Gastrocnemius medialis (tissue), 4 donors: ENCODE data around the gene SIAH3.

Experiments
- POLR2A ChIP-seq, 2 donors: fragments of 450-650 bp; IDR thresholded peaks; one replicate each; pipeline ENCODE4 v1.6.1; 2017; ENCODE audit warnings: antibody characterized with exemption in 2 of 2, mild to moderate bottlenecking in 2 of 2, moderate library complexity in 2 of 2
- TF ChIP-seq, protein P1 (sequence below), 5 experiments: fragments of 450-650 bp in 3 of 5; fragments of 200-600 bp in 2 of 5; sonication (generic) in 2 of 5; IDR thresholded peaks in 4 of 5; conservative IDR thresholded peaks in 1 of 5; 1 replicate in 4 of 5; 2 replicates in 1 of 5; pipeline ENCODE4 v1.5.1; 2016 to 2019; ENCODE audit warnings: antibody characterized with exemption in 5 of 5, mild to moderate bottlenecking in 3 of 5, moderate library complexity in 3 of 5

DNA sequence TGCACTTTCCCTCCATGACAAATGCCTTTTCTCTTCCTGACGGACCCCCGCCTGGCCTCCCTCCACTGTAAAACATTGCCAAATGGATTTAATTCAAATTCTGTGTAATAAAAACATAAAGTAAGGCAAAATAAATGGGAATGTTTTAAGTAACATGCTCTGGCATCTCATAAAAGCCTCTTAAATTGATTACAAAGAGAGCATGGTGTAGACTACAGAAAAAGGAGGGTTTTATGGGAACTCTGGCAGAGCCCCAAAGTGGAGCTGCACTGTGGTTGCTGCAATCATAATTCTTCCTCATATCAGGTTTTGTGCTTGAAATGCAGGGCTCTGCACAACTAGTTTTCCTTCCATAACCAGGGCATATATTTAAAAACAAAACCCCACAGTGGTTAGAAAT, 44.3 kb upstream of the SIAH3 start:
- TF ChIP-seq, protein P1, sequence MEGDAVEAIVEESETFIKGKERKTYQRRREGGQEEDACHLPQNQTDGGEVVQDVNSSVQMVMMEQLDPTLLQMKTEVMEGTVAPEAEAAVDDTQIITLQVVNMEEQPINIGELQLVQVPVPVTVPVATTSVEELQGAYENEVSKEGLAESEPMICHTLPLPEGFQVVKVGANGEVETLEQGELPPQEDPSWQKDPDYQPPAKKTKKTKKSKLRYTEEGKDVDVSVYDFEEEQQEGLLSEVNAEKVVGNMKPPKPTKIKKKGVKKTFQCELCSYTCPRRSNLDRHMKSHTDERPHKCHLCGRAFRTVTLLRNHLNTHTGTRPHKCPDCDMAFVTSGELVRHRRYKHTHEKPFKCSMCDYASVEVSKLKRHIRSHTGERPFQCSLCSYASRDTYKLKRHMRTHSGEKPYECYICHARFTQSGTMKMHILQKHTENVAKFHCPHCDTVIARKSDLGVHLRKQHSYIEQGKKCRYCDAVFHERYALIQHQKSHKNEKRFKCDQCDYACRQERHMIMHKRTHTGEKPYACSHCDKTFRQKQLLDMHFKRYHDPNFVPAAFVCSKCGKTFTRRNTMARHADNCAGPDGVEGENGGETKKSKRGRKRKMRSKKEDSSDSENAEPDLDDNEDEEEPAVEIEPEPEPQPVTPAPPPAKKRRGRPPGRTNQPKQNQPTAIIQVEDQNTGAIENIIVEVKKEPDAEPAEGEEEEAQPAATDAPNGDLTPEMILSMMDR (IDR thresholded peaks at IDR 0.05 in 4 of 5, conservative IDR thresholded peaks at IDR 0.05 in 1 of 5) = no peak
- TF ChIP-seq POLR2A (IDR thresholded peaks at IDR 0.05) = no peak
